ENCODE data around the gene AP2B1.
"Not testable (repeated sequence)": the region's sequence is repeated elsewhere in the genome, so short reads cannot be mapped to it uniquely, and the experiment has no call there.

AP2B1 gene

GRCh38 chr17:35587074-35587961 lies at the start of gene AP2B1:
AP2B1 (plus strand) TSS chr17:35587322; CDS start chr17:35594031, 6,709 bp downstream.
- peak; percentile 90 for DNase-seq (ENCODE audit: low read depth in 2 of 2)

DNA sequence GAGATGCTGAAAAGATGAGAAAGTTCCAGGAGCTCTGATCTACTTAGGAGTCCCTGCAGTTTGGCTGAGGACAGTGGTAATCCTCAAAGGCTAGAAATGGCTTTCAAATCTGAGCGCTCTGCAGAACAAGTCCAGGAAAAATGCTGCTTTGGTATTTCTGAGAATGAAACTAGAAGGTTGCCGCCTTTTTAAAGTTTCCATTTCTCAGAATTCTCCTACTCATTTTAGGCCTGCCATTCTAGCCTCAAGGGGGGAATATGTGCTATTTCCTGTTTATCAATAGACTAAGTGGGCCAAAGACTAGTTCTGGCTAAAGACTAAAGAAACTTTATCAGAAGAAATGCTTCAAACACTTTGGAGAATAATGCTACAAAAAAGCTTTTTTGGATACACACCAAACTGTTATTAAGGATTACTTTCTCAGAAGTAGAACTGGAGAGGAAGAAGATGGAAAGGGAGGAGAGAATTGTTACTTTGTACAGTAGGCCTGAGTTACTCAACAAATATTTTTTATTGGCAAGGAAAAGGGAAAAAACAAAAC lies 49.5 kb upstream of the AP2B1 start, which contains the start of gene SLFN12L:
Gene SLFN12L, minus strand, starts transcription at position 78 of the 541 bp plus-strand sequence. CDS start 15,314 bp downstream, outside the sequence.
- no peak for DNase-seq (ENCODE audit: low read depth in 2 of 2)

DNA sequence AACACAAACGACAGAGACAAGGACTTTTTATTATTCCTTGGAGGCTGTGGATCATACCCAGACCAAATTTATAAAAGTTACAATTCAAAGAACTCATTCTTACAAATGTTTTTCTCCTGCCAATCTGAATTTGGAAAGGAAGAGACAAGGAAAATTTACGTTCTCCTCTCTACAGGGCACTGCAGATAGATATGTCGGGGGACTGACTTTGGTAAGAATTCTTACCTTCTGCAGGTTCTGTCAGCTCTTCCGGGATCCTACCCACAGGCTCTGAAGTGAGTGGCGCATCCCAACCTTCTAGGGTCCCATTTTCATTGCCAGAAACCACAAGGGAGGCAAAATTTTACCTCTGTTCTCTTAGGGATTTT lies 47.5 kb upstream of the AP2B1 start:
- no peak for DNase-seq (ENCODE audit: low read depth in 2 of 2)

GRCh38 chr17:35540589-35541404 lies 46.3 kb upstream of the AP2B1 start:
- no peak for DNase-seq (ENCODE audit: low read depth in 2 of 2)

GRCh38 chr17:35541434-35541833 lies 45.7 kb upstream of the AP2B1 start:
- no peak for DNase-seq (ENCODE audit: low read depth in 2 of 2)

GRCh38 chr17:35542990-35543389 lies 44.1 kb upstream of the AP2B1 start:
- no peak for DNase-seq (ENCODE audit: low read depth in 2 of 2)

GRCh38 chr17:35543856-35544255 lies 43.3 kb upstream of the AP2B1 start:
- DNase-seq (ENCODE audit: low read depth in 2 of 2), result no peak

DNA sequence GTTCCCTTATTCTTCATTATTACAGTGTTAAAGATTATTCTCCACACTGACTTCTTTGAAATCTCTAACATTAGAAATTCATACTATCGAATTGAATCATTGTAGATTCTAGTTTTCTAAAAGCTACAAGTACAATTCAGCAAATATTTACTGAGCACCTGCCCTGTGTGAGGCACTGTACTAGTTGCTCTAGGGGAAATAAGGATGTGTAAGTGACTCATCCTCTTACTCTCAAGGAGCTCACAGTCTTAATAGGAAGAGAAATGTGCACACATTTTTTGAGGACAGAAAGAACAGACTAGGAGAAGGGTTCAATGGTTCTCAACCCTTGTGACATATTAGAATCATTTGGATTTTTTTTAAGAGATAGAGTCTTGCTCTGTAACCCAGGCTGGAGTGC lies 42.0 kb upstream of the AP2B1 start:
- no peak for DNase-seq (ENCODE audit: low read depth in 2 of 2)

DNA sequence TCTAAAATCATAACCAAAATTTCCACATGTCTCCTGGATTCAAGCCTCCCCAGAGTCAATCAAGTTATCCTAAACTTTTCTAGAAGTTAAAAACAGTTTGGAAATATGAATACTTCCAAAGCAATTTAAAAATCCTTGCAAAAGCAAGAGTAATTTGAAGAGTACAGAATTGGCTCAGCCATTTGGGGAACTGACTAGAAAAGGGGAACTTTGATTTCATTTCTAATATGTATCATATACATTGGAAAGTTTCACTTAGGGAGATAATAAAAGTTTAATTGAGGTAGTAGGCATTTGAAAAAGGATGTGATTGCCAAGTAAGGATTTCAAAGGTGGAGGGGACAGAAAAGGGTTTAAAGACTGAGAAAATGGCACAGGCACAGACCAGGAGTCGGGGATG lies 40.6 kb upstream of the AP2B1 start:
- no peak for DNase-seq (ENCODE audit: low read depth in 2 of 2)

DNA sequence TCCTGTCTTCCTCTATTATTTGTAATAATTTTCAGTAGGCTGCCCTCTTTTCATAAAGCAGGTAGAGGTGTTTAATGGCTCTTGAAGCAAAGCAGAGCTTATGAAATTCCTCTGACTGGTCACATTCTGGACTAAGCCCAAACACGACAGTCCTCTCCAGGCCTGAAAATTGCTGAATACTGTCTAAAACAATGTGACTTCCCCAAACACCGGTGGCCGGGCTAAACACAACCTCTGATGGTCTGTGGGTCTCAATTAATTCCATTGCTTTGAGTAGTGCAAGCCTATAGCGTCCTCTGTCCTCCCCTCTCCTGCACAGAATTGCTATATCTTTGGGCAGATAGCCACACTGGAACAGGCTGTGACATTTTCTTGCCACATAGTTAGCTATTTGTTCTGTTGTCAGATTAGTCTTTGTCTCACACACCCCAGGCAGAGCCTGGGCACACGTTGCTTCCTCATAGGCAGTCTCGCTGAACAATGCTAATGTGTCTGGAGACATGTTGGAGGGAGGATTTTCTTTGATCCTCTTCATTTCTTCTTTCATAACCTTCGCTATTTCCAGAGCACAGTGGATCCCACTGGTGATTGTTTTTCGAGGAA lies 38.8 kb upstream of the AP2B1 start:
- no peak for DNase-seq (ENCODE audit: low read depth in 2 of 2)

DNA sequence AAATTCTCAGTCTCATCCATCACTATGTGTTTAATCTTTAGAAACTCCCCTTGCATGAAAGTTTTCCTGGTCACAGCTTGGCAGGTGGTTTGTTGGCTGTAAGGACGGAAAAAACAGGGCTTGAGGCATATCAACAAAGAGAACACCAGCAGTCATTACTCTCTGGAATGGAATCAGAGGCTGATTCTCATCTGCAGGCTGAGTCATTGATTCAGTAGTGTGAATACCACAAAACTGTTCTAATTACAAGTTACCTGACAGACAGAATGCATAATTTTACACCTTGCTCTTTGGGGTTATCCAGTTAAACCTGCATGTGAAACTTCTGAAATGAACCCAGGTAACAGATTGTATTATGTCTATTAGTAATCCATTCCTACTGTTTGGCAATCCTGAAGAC lies 38.1 kb upstream of the AP2B1 start:
- DNase-seq (ENCODE audit: low read depth in 2 of 2), result no peak

DNA sequence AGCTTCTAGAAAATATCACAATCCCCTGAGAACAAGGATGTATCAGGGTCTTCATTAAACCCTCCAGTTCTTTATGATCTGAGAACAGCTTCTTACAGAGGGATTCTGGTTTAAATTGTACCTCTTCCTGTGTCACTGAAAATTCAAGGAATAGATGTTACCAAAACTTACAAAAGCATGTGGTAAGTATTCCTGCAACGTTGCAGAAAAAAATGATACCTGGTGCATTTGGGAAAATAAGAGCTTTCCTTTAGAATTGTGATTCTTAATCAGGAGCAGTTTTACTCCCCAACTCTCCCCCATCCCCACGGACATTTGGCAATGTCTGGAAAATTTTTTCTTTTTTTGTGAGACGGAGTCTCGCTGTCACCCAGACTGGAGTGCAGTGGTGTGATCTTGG lies 33.8 kb upstream of the AP2B1 start:
- DNase-seq (ENCODE audit: low read depth in 2 of 2), result no peak

DNA sequence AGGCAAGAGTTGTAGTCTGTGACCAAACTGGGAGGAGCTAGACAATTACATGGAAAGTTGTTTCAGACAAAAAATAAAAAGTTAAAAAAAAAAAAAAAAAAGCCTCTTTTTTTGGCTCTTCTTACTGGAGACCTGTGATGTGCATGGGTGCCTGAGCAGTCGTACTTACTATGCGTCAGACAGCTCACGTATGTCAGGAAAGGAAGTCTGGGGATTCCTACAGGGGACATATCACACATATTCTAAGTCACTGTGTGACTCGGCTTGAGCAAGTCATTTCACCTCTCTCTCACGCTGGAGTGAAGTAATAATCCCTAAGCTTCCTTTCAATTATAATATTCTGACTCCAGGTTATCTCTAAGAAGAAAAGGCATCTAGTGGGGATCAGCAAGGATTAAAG lies 32.5 kb upstream of the AP2B1 start:
- no peak for DNase-seq (ENCODE audit: low read depth in 2 of 2)

- no peak for DNase-seq (ENCODE audit: low read depth in 2 of 2)
These were observed 31.4 kb upstream of the AP2B1 start for GRCh38 chr17:35555691-35556090.

DNA sequence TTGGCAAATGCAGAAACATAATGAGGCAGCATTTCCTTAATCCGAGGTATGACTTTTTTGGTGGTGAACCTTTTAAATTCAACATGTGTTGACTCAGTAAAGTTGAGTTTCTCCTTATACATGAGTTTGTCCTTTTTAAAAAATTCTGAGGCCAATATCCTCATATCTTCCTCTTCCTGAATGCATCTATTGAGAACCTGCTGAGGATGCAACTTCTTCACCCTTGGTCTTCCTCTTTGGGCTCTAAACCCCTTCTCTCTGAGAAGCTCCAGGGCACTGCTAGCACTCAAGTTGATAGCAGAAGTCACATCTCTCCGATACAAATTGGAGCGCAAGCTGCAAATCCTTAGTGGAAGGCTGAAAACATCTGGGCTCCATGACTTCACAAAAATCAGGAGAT lies 29.8 kb upstream of the AP2B1 start:
- no peak for DNase-seq (ENCODE audit: low read depth in 2 of 2)

GRCh38 chr17:35559495-35560210 lies 27.5 kb upstream of the AP2B1 start:
- DNase-seq (ENCODE audit: low read depth in 2 of 2), result no peak

GRCh38 chr17:35560703-35561102 lies 26.4 kb upstream of the AP2B1 start, which contains the start of gene SLFN14:
SLFN14 (minus strand) TSS chr17:35560819; CDS start chr17:35558062, 2,757 bp downstream.
- no peak for DNase-seq (ENCODE audit: low read depth in 2 of 2)

DNA sequence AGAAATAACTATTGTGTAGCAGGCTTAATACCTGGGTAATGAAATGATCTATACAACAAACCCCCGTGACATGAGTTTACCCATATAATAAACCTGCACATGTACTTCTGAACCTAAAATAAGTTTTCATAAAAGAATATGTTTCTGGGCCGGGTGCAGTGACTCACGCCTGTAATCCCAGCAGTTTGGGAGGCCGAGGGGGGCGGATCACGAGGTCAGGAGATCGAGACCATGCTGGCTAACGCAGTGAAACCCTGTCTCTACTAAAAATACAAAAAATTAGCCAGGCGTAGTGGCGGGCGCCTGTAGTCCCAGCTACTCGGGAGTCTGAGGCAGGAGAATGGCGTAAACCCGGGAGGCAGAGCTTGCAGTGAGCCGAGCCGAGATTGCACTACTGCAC lies 23.9 kb upstream of the AP2B1 start:
- DNase-seq (ENCODE audit: low read depth in 2 of 2), result not testable (repeated sequence)

DNA sequence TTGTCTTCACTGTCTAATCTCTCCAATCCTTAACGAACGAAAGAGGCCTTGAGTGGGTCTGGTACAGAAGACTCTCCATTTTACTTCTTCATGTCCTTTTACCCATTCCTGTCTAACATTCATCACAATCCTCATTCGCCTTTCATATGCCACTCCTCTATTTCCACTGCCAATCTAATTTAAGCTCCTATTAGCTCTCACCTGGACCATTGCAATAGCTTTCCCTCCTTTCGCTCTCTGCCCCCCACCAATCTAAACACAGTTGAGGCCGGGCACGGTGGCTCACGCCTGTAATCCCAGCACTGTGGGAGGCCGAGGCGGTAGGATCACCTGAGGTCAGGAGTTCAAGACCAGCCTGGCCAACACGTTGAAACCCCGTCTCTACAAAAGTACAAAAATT lies 20.2 kb upstream of the AP2B1 start:
- DNase-seq (ENCODE audit: low read depth in 2 of 2), result no peak

DNA sequence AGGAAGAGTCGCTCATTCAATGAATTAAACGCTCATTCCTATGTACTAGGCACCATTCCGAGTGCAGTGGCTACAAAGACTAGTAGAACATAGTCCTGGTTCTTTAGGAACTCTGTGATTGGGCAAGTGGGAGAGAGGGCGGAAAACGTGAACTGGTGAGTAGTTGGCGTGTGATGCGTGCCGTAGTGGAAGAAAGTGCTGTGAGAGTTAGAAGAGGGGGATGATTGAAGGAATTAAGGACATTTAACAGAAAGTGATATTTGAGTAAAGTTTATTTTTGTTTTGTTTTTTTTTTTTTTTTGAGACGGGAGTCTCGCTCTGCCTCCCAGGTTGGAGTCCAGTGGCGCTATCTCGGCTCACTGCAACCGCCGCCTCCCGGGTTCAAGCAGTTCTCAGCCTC lies 18.6 kb upstream of the AP2B1 start:
- DNase-seq (ENCODE audit: low read depth in 2 of 2), result no peak

GRCh38 chr17:35569405-35569804 lies 17.7 kb upstream of the AP2B1 start:
- DNase-seq (ENCODE audit: low read depth in 2 of 2), result no peak
